Measurements from ENCODE around the gene RNU5B-1. TPM values are rescaled to one million over a fixed set of nuclear protein-coding genes. Genes with fewer than 3 reads are reported as not detected.

Gene RNU5B-1
- polyA plus RNA-seq, 1 of the 3 experiments (the other 2 are of a cell fraction) = not detected

DNA sequence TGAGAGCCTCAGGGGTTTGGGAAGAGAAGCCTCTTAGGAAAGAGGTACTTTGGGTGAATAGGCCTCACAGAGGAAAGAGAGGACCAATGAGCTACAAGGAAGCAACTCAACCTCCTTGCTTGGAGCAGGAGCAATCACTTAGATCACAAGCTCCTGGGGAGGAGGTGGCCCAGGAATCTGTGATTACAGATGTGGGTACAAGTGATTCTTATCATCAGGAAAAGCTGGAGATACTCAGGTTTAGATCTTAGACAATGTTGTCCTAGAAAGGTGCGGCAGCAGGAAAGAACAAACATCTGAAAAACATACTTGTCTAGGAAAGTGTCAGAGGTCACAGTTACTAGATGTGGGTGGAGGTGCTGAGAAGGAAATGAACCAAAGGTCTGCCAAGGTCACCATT lies 26.0 kb upstream of the RNU5B-1 start:
- H3K4me3 ChIP-seq (ENCODE audit: low read depth in 2 of 2, low read length in 1 of 2) = no peak overlapping the region
- H3K27me3 ChIP-seq (ENCODE audit: insufficient read depth) = no peaks in the 10 kb centered on the region
- TF ChIP-seq, protein P1, sequence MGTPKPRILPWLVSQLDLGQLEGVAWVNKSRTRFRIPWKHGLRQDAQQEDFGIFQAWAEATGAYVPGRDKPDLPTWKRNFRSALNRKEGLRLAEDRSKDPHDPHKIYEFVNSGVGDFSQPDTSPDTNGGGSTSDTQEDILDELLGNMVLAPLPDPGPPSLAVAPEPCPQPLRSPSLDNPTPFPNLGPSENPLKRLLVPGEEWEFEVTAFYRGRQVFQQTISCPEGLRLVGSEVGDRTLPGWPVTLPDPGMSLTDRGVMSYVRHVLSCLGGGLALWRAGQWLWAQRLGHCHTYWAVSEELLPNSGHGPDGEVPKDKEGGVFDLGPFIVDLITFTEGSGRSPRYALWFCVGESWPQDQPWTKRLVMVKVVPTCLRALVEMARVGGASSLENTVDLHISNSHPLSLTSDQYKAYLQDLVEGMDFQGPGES (IDR thresholded peaks at IDR 0.05; ENCODE audit: low read depth, low read length) = no peak
- no peak for TF ChIP-seq TEAD4 (IDR thresholded peaks at IDR 0.05; ENCODE audit: borderline replicate concordance, insufficient read depth)
- no peak for TF ChIP-seq NFIC (IDR thresholded peaks at IDR 0.05; ENCODE audit: borderline replicate concordance)
- no peak for TF ChIP-seq EP300 (IDR thresholded peaks at IDR 0.05; ENCODE audit: borderline replicate concordance in 1 of 2, low read depth in 1 of 2, low read length in 1 of 2)
- TF ChIP-seq RFX5 (IDR thresholded peaks at IDR 0.05; ENCODE audit: low read length) = no peak
- no peak for TF ChIP-seq NRF1 (IDR thresholded peaks at IDR 0.05; ENCODE audit: low read depth, low read length)
- TF ChIP-seq POLR2AphosphoS5 (IDR thresholded peaks at IDR 0.05; ENCODE audit: low read depth, low read length) = no peak
- no peak for TF ChIP-seq MXI1 (IDR thresholded peaks at IDR 0.05; ENCODE audit: low read depth, low read length)
- no peak for TF ChIP-seq TCF12 (IDR thresholded peaks at IDR 0.05)
- no peak for TF ChIP-seq TAF1 (IDR thresholded peaks at IDR 0.05; ENCODE audit: borderline replicate concordance, low read depth, low read length)
- no peak for TF ChIP-seq EZH2phosphoT487 (IDR thresholded peaks at IDR 0.05; ENCODE audit: borderline replicate concordance, low read depth)
- no peaks in the 10 kb centered on the region; the same call in 1 of the 2 replicates for H3K79me2 ChIP-seq (ENCODE audit: insufficient read depth)
- H3K9me3 ChIP-seq = no peaks in the 10 kb centered on the region
- no peaks in the 10 kb centered on the region for H4K20me1 ChIP-seq (ENCODE audit: insufficient read depth)
- no peaks in the 10 kb centered on the region for H3K36me3 ChIP-seq (replicated peaks in 1 of 2; ENCODE audit: control insufficient read depth in 1 of 2, insufficient read depth in 2 of 2, low read length in 1 of 2)
- no peak for DNase-seq
- H2AFZ ChIP-seq (ENCODE audit: low read depth) = no peak overlapping the region
- ChIA-PET POLR2A (interaction anchor here (1.6 kb wide), 1 partner anchor 8 kb away, joined by 6 read pairs; the partner anchor contains the start of gene PARP16), CTCF (interaction anchor here (1.4 to 2.7 kb wide), 4 partner anchors 12 to 90 kb away, joined by 4 to 11 read pairs (median 5); no protein-coding TSS in a partner anchor)
- H3K9me2 ChIP-seq = no peaks in the 10 kb centered on the region
- H3K4me1 ChIP-seq (ENCODE audit: control insufficient read depth in 1 of 2, insufficient read depth in 2 of 2, low read depth in 1 of 2, low read length in 1 of 2) = peaks cover 0 to 6% of the 10 kb centered on the region in 2 experiments; a peak in 1 of 4 replicates
- H3F3A ChIP-seq (replicated peaks; ENCODE audit: insufficient read depth) = no peaks in the 10 kb centered on the region
- 94% methylated on average over 1 of the region's 1 CpG for WGBS (ENCODE audit: low lambda C conversion rate)
- no peak overlapping the region for H3K27ac ChIP-seq (ENCODE audit: low read depth in 2 of 2, low read length in 1 of 2)
- no peak overlapping the region for H3K9ac ChIP-seq
- no peak overlapping the region for H3K4me2 ChIP-seq

DNA sequence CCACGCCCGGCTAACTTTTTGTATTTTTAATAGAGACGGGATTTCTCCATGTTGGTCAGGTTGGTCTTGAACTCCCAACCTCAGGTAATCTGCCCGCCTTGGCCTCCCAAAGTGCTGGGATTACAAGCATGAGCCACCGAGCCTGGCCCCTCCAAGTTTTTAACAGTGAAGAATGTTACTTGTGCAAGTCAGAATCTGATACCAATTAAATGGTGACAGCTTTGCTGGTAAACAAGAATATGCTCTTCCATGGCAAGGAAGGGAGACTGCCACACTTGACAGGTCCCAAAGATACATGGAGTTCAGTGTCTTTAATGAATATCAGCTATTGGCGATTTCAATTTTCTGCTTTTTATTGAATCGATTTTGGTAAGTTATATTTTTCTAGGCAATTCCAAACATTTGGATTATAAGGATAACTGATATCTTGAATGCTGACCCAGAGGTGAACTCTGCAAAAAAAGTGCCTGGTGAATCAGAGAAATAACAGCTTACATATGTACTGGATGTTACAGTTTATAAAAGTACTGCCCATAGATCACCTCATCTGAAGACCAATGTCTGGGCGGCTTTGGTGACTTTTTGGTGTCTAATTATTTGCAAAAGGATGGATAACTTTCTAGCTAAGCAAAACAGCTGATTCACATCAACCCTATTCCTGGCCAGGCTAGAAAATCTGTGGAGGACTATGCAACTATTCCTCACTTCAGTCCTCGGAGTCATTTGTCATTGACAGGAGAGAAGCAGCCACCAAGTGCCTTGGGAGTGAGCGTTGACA lies 19.0 kb upstream of the RNU5B-1 start:
- H3K4me3 ChIP-seq (ENCODE audit: low read depth in 2 of 2, low read length in 1 of 2) = peak overlapping the region; percentile 61 to 71
- H3K9ac ChIP-seq = peak overlapping the region; percentile 77
- POLR2A ChIA-PET = interaction anchor here (1.8 to 2.1 kb wide), 6 partner anchors 7 to 101 kb away, joined by 4 to 20 read pairs (median 7); partner anchors contain the start of genes CLPX and RNU5B-1
- TF ChIP-seq FOSL2 (IDR thresholded peaks at IDR 0.05; ENCODE audit: borderline replicate concordance, low read depth) = peak; percentile 34; the same call in 1 of the 2 replicates
- peak; percentile 76 for TF ChIP-seq RXRA (IDR thresholded peaks at IDR 0.05; ENCODE audit: borderline replicate concordance, low read depth)
- TF ChIP-seq, protein P2, sequence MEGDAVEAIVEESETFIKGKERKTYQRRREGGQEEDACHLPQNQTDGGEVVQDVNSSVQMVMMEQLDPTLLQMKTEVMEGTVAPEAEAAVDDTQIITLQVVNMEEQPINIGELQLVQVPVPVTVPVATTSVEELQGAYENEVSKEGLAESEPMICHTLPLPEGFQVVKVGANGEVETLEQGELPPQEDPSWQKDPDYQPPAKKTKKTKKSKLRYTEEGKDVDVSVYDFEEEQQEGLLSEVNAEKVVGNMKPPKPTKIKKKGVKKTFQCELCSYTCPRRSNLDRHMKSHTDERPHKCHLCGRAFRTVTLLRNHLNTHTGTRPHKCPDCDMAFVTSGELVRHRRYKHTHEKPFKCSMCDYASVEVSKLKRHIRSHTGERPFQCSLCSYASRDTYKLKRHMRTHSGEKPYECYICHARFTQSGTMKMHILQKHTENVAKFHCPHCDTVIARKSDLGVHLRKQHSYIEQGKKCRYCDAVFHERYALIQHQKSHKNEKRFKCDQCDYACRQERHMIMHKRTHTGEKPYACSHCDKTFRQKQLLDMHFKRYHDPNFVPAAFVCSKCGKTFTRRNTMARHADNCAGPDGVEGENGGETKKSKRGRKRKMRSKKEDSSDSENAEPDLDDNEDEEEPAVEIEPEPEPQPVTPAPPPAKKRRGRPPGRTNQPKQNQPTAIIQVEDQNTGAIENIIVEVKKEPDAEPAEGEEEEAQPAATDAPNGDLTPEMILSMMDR (IDR thresholded peaks at IDR 0.05) = no peak
- peak; percentile 57; the same call in 1 of the 2 replicates for TF ChIP-seq TCF12 (IDR thresholded peaks at IDR 0.05)
- DNase-seq = no peak
- no peaks in the 10 kb centered on the region for H3K36me3 ChIP-seq (replicated peaks in 1 of 2; ENCODE audit: control insufficient read depth in 1 of 2, insufficient read depth in 2 of 2, low read length in 1 of 2)
- H3F3A ChIP-seq (replicated peaks; ENCODE audit: insufficient read depth) = peaks cover 18% of the 10 kb centered on the region
- CTCF ChIA-PET = interaction anchor here (0.7 to 4.0 kb wide), 10 partner anchors 10 to 231 kb away, joined by 3 to 28 read pairs (median 5); partner anchors contain the start of gene CLPX
- H3K4me1 ChIP-seq (ENCODE audit: control insufficient read depth in 1 of 2, insufficient read depth in 2 of 2, low read depth in 1 of 2, low read length in 1 of 2) = peaks cover 9 to 13% of the 10 kb centered on the region in 2 experiments; a peak in 3 of 4 replicates
- H3K79me2 ChIP-seq (ENCODE audit: insufficient read depth) = peaks cover 6% of the 10 kb centered on the region; the same call in 1 of the 2 replicates
- H3K9me3 ChIP-seq = no peaks in the 10 kb centered on the region
- peak overlapping the region; percentile 37 to 81; a peak in 3 of 4 replicates for H3K27ac ChIP-seq (ENCODE audit: low read depth in 2 of 2, low read length in 1 of 2)
- no peaks in the 10 kb centered on the region for H3K27me3 ChIP-seq (ENCODE audit: insufficient read depth)
- no peaks in the 10 kb centered on the region for H3K9me2 ChIP-seq
- no peaks in the 10 kb centered on the region for H4K20me1 ChIP-seq (ENCODE audit: insufficient read depth)
- 67% methylated on average over 10 of the region's 10 CpGs for WGBS (ENCODE audit: low lambda C conversion rate)
- peak overlapping the region; percentile 95 for H2AFZ ChIP-seq (ENCODE audit: low read depth)
- peak overlapping the region; percentile 97 for H3K4me2 ChIP-seq

Measured in SK-N-SH (cell line).